Tibial nerve (tissue), 4 donors: Measurements from ENCODE around the gene CCDC182.

Experiments
- CTCF ChIP-seq, 5 experiments: fragments of 200-600 bp in 3 of 5; fragments of 450-650 bp in 2 of 5; sonication (generic) in 3 of 5; IDR thresholded peaks; one replicate each; pipeline ENCODE4 v1.5.1; 2016 to 2019; ENCODE audit warnings: antibody characterized with exemption in 5 of 5, mild to moderate bottlenecking in 3 of 5, moderate library complexity in 2 of 5
- EP300 ChIP-seq, 2 donors: sonication (generic); formaldehyde crosslinking; IDR thresholded peaks; one replicate each; pipeline ENCODE4 v1.6.1; 2017; ENCODE audit warnings: antibody characterized with exemption in 2 of 2, mild to moderate bottlenecking in 1 of 2
- POLR2A ChIP-seq, 2 donors: fragments of 450-650 bp; IDR thresholded peaks; one replicate each; pipeline ENCODE4 v1.6.1; 2017; ENCODE audit warnings: antibody characterized with exemption in 2 of 2, mild to moderate bottlenecking in 2 of 2, moderate library complexity in 2 of 2

- TF ChIP-seq CTCF (IDR thresholded peaks at IDR 0.05) (no peak), POLR2A (IDR thresholded peaks at IDR 0.05) (no peak), EP300 (IDR thresholded peaks at IDR 0.05) (no peak)
Measured at GRCh38 chr17:57706761-57707160, 38.3 kb downstream of the CCDC182 start.
